Body of pancreas (tissue), 4 donors: ENCODE results near the gene MUSTN1.

Experiments used
- POLR2A ChIP-seq, 3 donors: fragments of 450-650 bp; IDR thresholded peaks; one replicate each; pipeline ENCODE4 v1.6.1; 2016; ENCODE audit warnings: antibody characterized with exemption in 3 of 3, mild to moderate bottlenecking in 2 of 3
- TF ChIP-seq, protein P1 (sequence below), 7 experiments: fragments of 450-650 bp in 4 of 7; fragments of 200-600 bp in 3 of 7; sonication (generic) in 3 of 7; IDR thresholded peaks; one replicate each; pipeline ENCODE4 v1.5.1; 2016 to 2019; ENCODE audit warnings: antibody characterized with exemption in 7 of 7

DNA sequence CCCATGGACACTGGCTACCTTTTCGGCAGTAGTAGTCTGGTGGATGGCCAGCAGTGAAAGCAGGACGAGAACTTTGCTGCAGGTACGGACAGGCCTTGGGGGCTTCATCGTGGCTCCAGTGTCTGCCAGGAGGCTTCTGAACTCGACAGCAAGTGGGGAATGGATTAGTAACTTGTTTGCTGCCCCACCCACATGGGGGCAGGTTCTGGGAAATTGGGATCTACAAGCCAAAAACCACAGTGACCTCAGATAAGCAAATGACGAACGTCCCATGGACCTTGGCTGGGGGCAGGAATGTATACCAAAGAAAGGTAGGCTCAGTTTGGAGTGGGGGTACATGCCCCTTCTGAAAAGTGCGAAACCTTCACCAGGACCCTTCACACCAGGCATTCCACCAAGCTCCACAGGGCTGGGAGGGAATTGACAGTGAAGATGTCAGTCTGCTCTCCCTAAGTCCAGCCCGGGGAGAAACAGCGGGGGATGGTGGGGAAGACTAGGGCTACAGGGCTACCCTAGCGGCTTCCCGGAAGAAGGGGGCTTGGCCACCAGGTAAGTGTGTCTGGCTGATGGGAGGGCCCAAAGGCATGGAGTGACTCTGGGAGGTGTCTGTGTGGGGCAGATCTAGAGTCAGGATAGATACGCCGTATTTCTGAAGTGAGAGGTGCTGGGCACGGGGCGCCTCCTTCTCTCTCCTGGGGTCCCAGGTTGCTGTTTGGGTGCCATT is 4.1 kb downstream of the MUSTN1 start, which contains the start of gene ITIH4:
- TF ChIP-seq, protein P1, sequence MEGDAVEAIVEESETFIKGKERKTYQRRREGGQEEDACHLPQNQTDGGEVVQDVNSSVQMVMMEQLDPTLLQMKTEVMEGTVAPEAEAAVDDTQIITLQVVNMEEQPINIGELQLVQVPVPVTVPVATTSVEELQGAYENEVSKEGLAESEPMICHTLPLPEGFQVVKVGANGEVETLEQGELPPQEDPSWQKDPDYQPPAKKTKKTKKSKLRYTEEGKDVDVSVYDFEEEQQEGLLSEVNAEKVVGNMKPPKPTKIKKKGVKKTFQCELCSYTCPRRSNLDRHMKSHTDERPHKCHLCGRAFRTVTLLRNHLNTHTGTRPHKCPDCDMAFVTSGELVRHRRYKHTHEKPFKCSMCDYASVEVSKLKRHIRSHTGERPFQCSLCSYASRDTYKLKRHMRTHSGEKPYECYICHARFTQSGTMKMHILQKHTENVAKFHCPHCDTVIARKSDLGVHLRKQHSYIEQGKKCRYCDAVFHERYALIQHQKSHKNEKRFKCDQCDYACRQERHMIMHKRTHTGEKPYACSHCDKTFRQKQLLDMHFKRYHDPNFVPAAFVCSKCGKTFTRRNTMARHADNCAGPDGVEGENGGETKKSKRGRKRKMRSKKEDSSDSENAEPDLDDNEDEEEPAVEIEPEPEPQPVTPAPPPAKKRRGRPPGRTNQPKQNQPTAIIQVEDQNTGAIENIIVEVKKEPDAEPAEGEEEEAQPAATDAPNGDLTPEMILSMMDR (IDR thresholded peaks at IDR 0.05) = no peak
- TF ChIP-seq POLR2A (IDR thresholded peaks at IDR 0.05) = peak in 2 of 3 donors; percentile 31 to 49
